ENCODE data around the gene DEFB125. TPM values are rescaled to one million over a fixed set of nuclear protein-coding genes. Genes with fewer than 3 reads are reported as not detected.

DEFB125 gene
- polyA plus RNA-seq, 1 donor (not counting 4 experiments of a cell fraction or from before 2014, with no cell fraction given): not detected

DNA sequence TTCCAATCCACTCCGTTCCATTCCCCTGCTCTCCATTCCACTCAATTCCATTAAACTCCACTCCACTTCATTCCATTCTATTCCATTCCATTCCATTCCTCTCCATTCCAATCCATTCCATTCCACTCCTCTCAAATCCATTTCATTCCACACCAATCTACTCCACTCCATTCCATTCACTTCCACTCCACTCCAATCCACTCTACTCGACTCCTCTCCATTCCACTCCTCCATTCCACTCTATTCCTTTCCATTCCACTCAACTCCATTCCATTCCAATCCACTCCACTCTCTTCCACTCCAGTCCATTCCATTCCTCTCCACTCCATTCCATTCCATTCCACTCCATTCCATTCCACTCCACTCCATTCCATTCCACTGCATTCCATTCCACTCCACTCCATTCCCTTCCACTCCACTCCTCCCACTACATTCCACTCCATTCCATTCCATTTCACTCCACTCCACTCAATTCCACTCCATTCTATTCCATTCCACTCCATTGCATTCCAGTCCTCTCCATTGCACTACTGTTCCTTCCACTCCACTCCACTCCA lies 22.6 kb upstream of the DEFB125 start:
- TF ChIP-seq, protein P1, sequence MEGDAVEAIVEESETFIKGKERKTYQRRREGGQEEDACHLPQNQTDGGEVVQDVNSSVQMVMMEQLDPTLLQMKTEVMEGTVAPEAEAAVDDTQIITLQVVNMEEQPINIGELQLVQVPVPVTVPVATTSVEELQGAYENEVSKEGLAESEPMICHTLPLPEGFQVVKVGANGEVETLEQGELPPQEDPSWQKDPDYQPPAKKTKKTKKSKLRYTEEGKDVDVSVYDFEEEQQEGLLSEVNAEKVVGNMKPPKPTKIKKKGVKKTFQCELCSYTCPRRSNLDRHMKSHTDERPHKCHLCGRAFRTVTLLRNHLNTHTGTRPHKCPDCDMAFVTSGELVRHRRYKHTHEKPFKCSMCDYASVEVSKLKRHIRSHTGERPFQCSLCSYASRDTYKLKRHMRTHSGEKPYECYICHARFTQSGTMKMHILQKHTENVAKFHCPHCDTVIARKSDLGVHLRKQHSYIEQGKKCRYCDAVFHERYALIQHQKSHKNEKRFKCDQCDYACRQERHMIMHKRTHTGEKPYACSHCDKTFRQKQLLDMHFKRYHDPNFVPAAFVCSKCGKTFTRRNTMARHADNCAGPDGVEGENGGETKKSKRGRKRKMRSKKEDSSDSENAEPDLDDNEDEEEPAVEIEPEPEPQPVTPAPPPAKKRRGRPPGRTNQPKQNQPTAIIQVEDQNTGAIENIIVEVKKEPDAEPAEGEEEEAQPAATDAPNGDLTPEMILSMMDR (optimal IDR thresholded peaks at IDR 0.05 in 1 of 3, IDR thresholded peaks at IDR 0.05 in 1 of 3, conservative IDR thresholded peaks at IDR 0.05 in 1 of 3; ENCODE audit: extremely low read depth in 1 of 3, insufficient read depth in 2 of 3, low read length in 3 of 3): no peak
- TF ChIP-seq EZH2 (IDR thresholded peaks at IDR 0.05; ENCODE audit: low read length): no peak
- DNase-seq (ENCODE audit: low read depth, low spot score) (no peak), FAIRE-seq (no peak)
- H3K4me1 ChIP-seq (ENCODE audit: control insufficient read depth, extremely low read depth, insufficient read depth, low read length): no peaks in the 10 kb centered on the region
- H3K9ac ChIP-seq (ENCODE audit: control insufficient read depth, extremely low read depth, insufficient read depth, low read length): no peak overlapping the region
- H3K27ac ChIP-seq (ENCODE audit: control insufficient read depth, insufficient read depth, low read length): no peak overlapping the region
- H3K36me3 ChIP-seq (ENCODE audit: control insufficient read depth in 2 of 2, extremely low read depth in 1 of 2, insufficient read depth in 2 of 2, low read length in 2 of 2): no peaks in the 10 kb centered on the region
- no peak overlapping the region for H2AFZ ChIP-seq (ENCODE audit: control insufficient read depth, low read length)
- H3K9me1 ChIP-seq (ENCODE audit: control insufficient read depth, extremely low read depth, insufficient read depth, low read length): no peaks in the 10 kb centered on the region
- H3K4me3 ChIP-seq (ENCODE audit: control insufficient read depth in 2 of 3, extremely low read depth in 1 of 3, insufficient read depth in 2 of 3, low read depth in 1 of 3, low read length in 3 of 3): no peak overlapping the region
- no peaks in the 10 kb centered on the region for H3K27me3 ChIP-seq (ENCODE audit: control insufficient read depth, extremely low read depth, insufficient read depth, low read length)
- peaks cover 15% of the 10 kb centered on the region for H3K9me3 ChIP-seq (ENCODE audit: control insufficient read depth, low read depth, low read length)
- no peaks in the 10 kb centered on the region for H4K20me1 ChIP-seq (ENCODE audit: control insufficient read depth, extremely low read depth, insufficient read depth, low read length)
- dilution Hi-C loops (cut with MboI; ENCODE audit: extremely low pct_ligation_motif_present, low sequenced_read_pairs): no loop called here
- no peak overlapping the region for H3K4me2 ChIP-seq (ENCODE audit: control insufficient read depth, extremely low read depth, insufficient read depth, low read depth, low read length)
- no peaks in the 10 kb centered on the region for H3K79me2 ChIP-seq (ENCODE audit: control insufficient read depth, insufficient read depth, low read length)

DNA sequence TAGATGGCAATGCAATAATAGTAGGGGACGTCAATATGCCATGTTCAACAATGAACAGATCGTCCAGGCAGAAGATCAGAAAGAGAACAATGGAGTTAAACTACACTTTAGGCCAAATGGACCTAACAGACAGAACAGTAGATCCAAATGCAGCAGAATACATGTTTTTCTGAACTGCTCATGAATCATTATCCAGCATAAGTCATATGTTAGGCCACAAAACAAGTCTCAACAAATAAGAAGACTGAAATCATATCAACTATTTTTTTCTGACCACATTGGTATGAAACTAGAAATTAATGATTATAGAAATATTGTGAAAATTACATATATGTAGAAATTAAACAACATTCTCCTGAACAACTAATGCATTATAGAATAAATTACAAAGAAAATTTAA lies 10.2 kb upstream of the DEFB125 start:
- Histone ChIP-seq H3K27ac (ENCODE audit: control insufficient read depth, insufficient read depth, low read length) (no peak overlapping the region), H3K4me2 (ENCODE audit: control insufficient read depth, extremely low read depth, insufficient read depth, low read depth, low read length) (no peak overlapping the region), H3K9me1 (ENCODE audit: control insufficient read depth, extremely low read depth, insufficient read depth, low read length) (no peaks in the 10 kb centered on the region), H2AFZ (ENCODE audit: control insufficient read depth, low read length) (no peak overlapping the region), H4K20me1 (ENCODE audit: control insufficient read depth, extremely low read depth, insufficient read depth, low read length) (no peaks in the 10 kb centered on the region), H3K4me3 (ENCODE audit: control insufficient read depth in 2 of 3, extremely low read depth in 1 of 3, insufficient read depth in 2 of 3, low read depth in 1 of 3, low read length in 3 of 3) (no peak overlapping the region), H3K9me3 (ENCODE audit: control insufficient read depth, low read depth, low read length) (no peaks in the 10 kb centered on the region), H3K4me1 (ENCODE audit: control insufficient read depth, extremely low read depth, insufficient read depth, low read length) (peaks cover 6% of the 10 kb centered on the region), H3K27me3 (ENCODE audit: control insufficient read depth, extremely low read depth, insufficient read depth, low read length) (no peaks in the 10 kb centered on the region), H3K79me2 (ENCODE audit: control insufficient read depth, insufficient read depth, low read length) (no peaks in the 10 kb centered on the region), H3K9ac (ENCODE audit: control insufficient read depth, extremely low read depth, insufficient read depth, low read length) (no peak overlapping the region), H3K36me3 (ENCODE audit: control insufficient read depth in 2 of 2, extremely low read depth in 1 of 2, insufficient read depth in 2 of 2, low read length in 2 of 2) (no peaks in the 10 kb centered on the region)
- dilution Hi-C loops (cut with MboI; ENCODE audit: extremely low pct_ligation_motif_present, low sequenced_read_pairs): no loop called here
- no peak for TF ChIP-seq EZH2 (IDR thresholded peaks at IDR 0.05; ENCODE audit: low read length)
- TF ChIP-seq, protein P1 (optimal IDR thresholded peaks at IDR 0.05 in 1 of 3, IDR thresholded peaks at IDR 0.05 in 1 of 3, conservative IDR thresholded peaks at IDR 0.05 in 1 of 3; ENCODE audit: extremely low read depth in 1 of 3, insufficient read depth in 2 of 3, low read length in 3 of 3): no peak
- DNase-seq (ENCODE audit: low read depth, low spot score): peak; percentile 4
- no peak for FAIRE-seq
